GM18951 (cell line): ENCODE data around the gene TMEM161A.
"Not testable (repeated sequence)": the region's sequence is repeated elsewhere in the genome, so short reads cannot be mapped to it uniquely, and the experiment has no call there.

ENCODE experiments used
- POLR2A ChIP-seq: IDR thresholded peaks from 4 replicates; pipeline ENCODE4 v1.6.1; 2011; ENCODE audit warnings: mild to moderate bottlenecking; ENCODE audit not compliant: insufficient read length, insufficient read depth; ENCODE audit errors: extremely low read depth
- in situ Hi-C: fragments of 300-500 bp; cut with MboI; formaldehyde crosslinking; loops from one replicate; pipeline ENCODE4 v1.12.0; 2022; ENCODE audit warnings: low sequenced_read_pairs, mixed read lengths, inconsistent platforms; ENCODE audit not compliant: unreplicated experiment

Gene TMEM161A

GRCh38 chr19:19147344-19147743 is 9.1 kb upstream of the TMEM161A start:
- in situ Hi-C loops: no loop called here

GRCh38 chr19:19146865-19147264 is 8.6 kb upstream of the TMEM161A start:
- in situ Hi-C loops: no loop called here
- no peak for TF ChIP-seq POLR2A

More at GRCh38 chr19:19147344-19147743, 9.1 kb upstream of the TMEM161A start:
- no peak for TF ChIP-seq POLR2A

- in situ Hi-C loops: no loop called here
- TF ChIP-seq POLR2A: no peak
Measured at GRCh38 chr19:19145684-19146608, 7.7 kb upstream of the TMEM161A start.

GRCh38 chr19:19145281-19145680 is 7.0 kb upstream of the TMEM161A start:
- in situ Hi-C loops: no loop called here
- TF ChIP-seq POLR2A: no peak

GRCh38 chr19:19142347-19142746 is 4.1 kb upstream of the TMEM161A start:
- no peak for TF ChIP-seq POLR2A
- in situ Hi-C loops: no loop called here

- in situ Hi-C loops: no loop called here
- no peak for TF ChIP-seq POLR2A
Measured at GRCh38 chr19:19140476-19140875, 2.2 kb upstream of the TMEM161A start.

GRCh38 chr19:19139876-19140229 is 1.6 kb upstream of the TMEM161A start:
- in situ Hi-C loops: no loop called here
- TF ChIP-seq POLR2A: no peak

- TF ChIP-seq POLR2A: no peak
- in situ Hi-C loops: no loop called here
Measured at GRCh38 chr19:19137556-19138108, 646 bp downstream of the TMEM161A start.

- in situ Hi-C loops: not testable (repeated sequence)
Measured at GRCh38 chr19:19135713-19136112, 2.6 kb downstream of the TMEM161A start.

GRCh38 chr19:19134687-19135158 is 3.6 kb downstream of the TMEM161A start:
- TF ChIP-seq POLR2A: no peak
- in situ Hi-C loops: no loop called here

GRCh38 chr19:19133985-19134384 is 4.3 kb downstream of the TMEM161A start:
- in situ Hi-C loops: no loop called here
- no peak for TF ChIP-seq POLR2A

- TF ChIP-seq POLR2A: no peak
- in situ Hi-C loops: no loop called here
Measured at GRCh38 chr19:19132912-19133311, 5.4 kb downstream of the TMEM161A start.

GRCh38 chr19:19131989-19132388 is 6.3 kb downstream of the TMEM161A start:
- in situ Hi-C loops: no loop called here
- no peak for TF ChIP-seq POLR2A

- in situ Hi-C loops: no loop called here
- TF ChIP-seq POLR2A: no peak
Measured at GRCh38 chr19:19126102-19126501, 12.2 kb downstream of the TMEM161A start.
